Ovary (tissue), 10 donors: Measurements from ENCODE around the gene FLYWCH2. TPM values are rescaled to one million over a fixed set of nuclear protein-coding genes. Genes with fewer than 3 reads are reported as not detected.

ENCODE experiments used
- DNase-seq, 5 donors: peaks; one replicate each; pipeline ENCODE4 v3.0.0-alpha.2; 2019 to 2020
- H3K27ac ChIP-seq, 2 donors: fragments of 200-600 bp; one replicate each; pipeline versions ENCODE4 v1.5.1 to v1.8.0; 2019 to 2022
- H3K27me3 ChIP-seq: fragments of 200-600 bp; one replicate; pipeline ENCODE4 v1.8.0; 2022
- H3K36me3 ChIP-seq: fragments of 200-600 bp; sonication (generic); one replicate; pipeline ENCODE4 v1.5.1; 2019
- H3K4me1 ChIP-seq: one replicate; pipeline ENCODE4 v1.8.1; 2013; ENCODE audit warnings: mild to moderate bottlenecking, moderate library complexity; ENCODE audit not compliant: insufficient read depth
- H3K4me3 ChIP-seq: fragments of 200-600 bp; sonication (generic); one replicate; pipeline ENCODE4 v1.5.1; 2017
- H3K9me3 ChIP-seq, 2 donors: fragments of 200-600 bp in 1 of 2; sonication (generic) in 1 of 2; one replicate each; pipeline versions ENCODE4 v1.5.1 to v1.8.1; 2013 to 2019; ENCODE audit warnings: mild to moderate bottlenecking in 1 of 2, moderate library complexity in 1 of 2
- EP300 ChIP-seq: sonication (generic); formaldehyde crosslinking; IDR thresholded peaks from one replicate; pipeline ENCODE4 v1.6.1; 2017; ENCODE audit warnings: antibody characterized with exemption
- POLR2A ChIP-seq: fragments of 450-650 bp; IDR thresholded peaks from one replicate; pipeline ENCODE4 v1.6.1; 2017; ENCODE audit warnings: antibody characterized with exemption, mild to moderate bottlenecking, moderate library complexity
- WGBS, 3 donors: extraction: QIAGEN DNeasy Blood & Tissue Kit in 1 of 3; methylation state at CpG; one replicate each; pipeline versions ENCODE4 v1.1.5 to v1.1.7; 2013 to 2017; 5-methylcytosine and 5-hydroxymethylcytosine counted together
- intact Hi-C, 4 donors: fragments of 100-400 bp; cut with DNase I; formaldehyde crosslinking; loops; one replicate each; pipeline versions ENCODE4 v1.11.0 to v1.15.1; 2022 to 2023
- long read RNA-seq, 3 donors: library from polyadenylated mRNA in 2 of 3; unstranded in 2 of 3; transcript quantifications; one replicate each; pipeline ENCODE4 v2.0.0 and lab custom pipeline, GENCODE V29; 2021 to 2026
- polyA plus RNA-seq, 2 donors: library from polyadenylated mRNA; stranded (reverse); fragments of 200-250 nt in 1 of 2; fragments of 350-450 nt in 1 of 2; fragmentation: Illumina TruSeq in 1 of 2; extraction: RNeasy Lipid Tissue Mini Kit (QIAGEN cat#74804) in 1 of 2; gene quantifications; one replicate each; pipeline ENCODE4 v1.2.3, GENCODE V29; 2013 to 2014
- total RNA-seq, 7 donors: library from RNA; depleted of rRNA in 2 of 7; stranded (reverse); fragments of >200 nt in 2 of 7; fragmentation: NEBNext Ultra II Directional in 3 of 7; extraction: Animal tissue kit (Norgen Biotek cat#: 25700) in 3 of 7; gene quantifications; one replicate each; pipeline versions ENCODE4 v1.1.0 to v1.2.4, GENCODE V29; 2016 to 2023
- TF ChIP-seq, protein P1 (sequence below), 3 donors: fragments of 450-650 bp in 2 of 3; fragments of 200-600 bp in 1 of 3; IDR thresholded peaks; one replicate each; pipeline versions ENCODE4 v1.5.1 to v1.8.0; 2016 to 2022; ENCODE audit warnings: antibody characterized with exemption in 3 of 3, mild to moderate bottlenecking in 1 of 3
- donor health status: DM: no; HTN: no; CAD: no; lungs with moderate emphysema.
- donor health status: DM: no; HTN: no; CAD: no.
- donor health status: Bipolar disorder and iron deficiency.
- donor health status: DM: yes; HTN: yes; CAD: no.
- donor health status: DM: no; HTN: no; CAD: no.
- donor health status: DM: yes; HTN: yes; CAD: no.

FLYWCH2 gene, protein sequence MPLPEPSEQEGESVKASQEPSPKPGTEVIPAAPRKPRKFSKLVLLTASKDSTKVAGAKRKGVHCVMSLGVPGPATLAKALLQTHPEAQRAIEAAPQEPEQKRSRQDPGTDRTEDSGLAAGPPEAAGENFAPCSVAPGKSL
- total RNA-seq (10 to 100 TPM; 24.7 to 46.0 (median 30.6) TPM), polyA plus RNA-seq (10 to 100 TPM in 1 of 2 donors, 1 to 10 TPM in 1; 3.0 to 50.9 TPM)
- long read RNA-seq, donor 1, transcript FLYWCH2-202 (4 exons, 1,036 nt), result major isoform, 57 of 69 reads
- long read RNA-seq, donor 1, partial matches to known transcripts, result 1 of 69 reads
- long read RNA-seq, donor 1, other reads (novel, unspliced or antisense), result 7 of 69 reads
- long read RNA-seq, donor 2, transcript FLYWCH2-202 (4 exons, 1,036 nt), result major isoform, 35 of 63 reads
- long read RNA-seq, donor 2, partial matches to known transcripts, result 19 of 63 reads
- long read RNA-seq, donor 2, other reads (novel, unspliced or antisense), result 6 of 63 reads
- long read RNA-seq, donor 3, transcript FLYWCH2-202 (4 exons, 1,036 nt), result major isoform, 31 of 41 reads
- long read RNA-seq, donor 3, partial matches to known transcripts, result 0 of 41 reads
- long read RNA-seq, donor 3, other reads (novel, unspliced or antisense), result 9 of 41 reads

DNA sequence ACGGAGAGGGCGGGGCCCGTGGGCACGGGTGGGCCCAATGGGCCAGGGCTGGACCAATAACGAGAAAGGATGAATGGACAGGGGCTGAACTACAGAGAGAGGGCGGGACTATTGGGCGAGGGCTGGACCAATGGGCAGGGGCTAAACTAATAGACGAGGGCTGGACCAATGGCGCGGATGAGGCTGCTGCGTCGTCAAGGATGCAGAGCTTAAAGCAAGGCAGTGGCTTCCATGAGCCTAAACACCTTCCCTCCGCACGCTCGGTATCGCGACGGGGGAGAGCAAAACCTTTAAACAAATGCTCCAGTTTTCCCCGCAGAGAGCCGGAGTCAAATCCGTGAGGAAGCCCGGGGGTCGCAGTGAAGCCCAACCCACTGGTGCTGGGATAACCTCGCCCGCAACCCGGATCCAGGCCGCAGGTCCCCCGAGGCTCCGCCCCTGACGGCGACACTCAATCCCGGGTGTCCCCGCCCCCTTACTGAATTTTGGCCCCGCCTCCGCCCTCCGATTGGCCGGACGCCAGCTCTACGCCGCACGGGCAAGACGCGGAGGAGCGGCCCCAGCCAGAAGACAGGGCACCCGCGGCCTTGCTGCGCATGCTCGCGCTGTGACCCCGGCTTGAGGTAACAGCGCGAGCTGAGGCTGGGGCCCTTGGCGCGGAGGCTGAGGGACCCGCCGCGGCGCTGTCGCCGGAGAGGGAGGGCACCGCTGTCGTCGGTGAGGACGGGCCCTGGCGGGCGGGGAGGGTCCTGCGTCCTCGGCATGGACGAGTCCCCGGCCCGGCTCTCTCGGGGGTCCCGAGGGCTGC is at the start of gene FLYWCH2:
TSS of gene FLYWCH2 (plus strand) at position 566 of the 808 bp plus-strand sequence. CDS start 13,235 bp downstream, outside the sequence.
- no peaks in the 10 kb centered on the region for H3K9me3 ChIP-seq
- intact Hi-C loops, result no loop called here
- TF ChIP-seq, protein P1, sequence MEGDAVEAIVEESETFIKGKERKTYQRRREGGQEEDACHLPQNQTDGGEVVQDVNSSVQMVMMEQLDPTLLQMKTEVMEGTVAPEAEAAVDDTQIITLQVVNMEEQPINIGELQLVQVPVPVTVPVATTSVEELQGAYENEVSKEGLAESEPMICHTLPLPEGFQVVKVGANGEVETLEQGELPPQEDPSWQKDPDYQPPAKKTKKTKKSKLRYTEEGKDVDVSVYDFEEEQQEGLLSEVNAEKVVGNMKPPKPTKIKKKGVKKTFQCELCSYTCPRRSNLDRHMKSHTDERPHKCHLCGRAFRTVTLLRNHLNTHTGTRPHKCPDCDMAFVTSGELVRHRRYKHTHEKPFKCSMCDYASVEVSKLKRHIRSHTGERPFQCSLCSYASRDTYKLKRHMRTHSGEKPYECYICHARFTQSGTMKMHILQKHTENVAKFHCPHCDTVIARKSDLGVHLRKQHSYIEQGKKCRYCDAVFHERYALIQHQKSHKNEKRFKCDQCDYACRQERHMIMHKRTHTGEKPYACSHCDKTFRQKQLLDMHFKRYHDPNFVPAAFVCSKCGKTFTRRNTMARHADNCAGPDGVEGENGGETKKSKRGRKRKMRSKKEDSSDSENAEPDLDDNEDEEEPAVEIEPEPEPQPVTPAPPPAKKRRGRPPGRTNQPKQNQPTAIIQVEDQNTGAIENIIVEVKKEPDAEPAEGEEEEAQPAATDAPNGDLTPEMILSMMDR (IDR thresholded peaks at IDR 0.05), result peak in 1 of 3 donors; percentile 35
- TF ChIP-seq EP300 (peak; percentile 61), POLR2A (peak; percentile 54)
- DNase-seq, result peak; percentile 97 to 100 (median 98)
- peaks cover 4% of the 10 kb centered on the region for H3K4me1 ChIP-seq
- H3K27ac ChIP-seq, result peak within 1 kb of the TSS; percentile 90
- no peaks in the 10 kb centered on the region for H3K27me3 ChIP-seq
- 1% methylated on average over 32 to 73 of the region's 73 CpGs for WGBS, 3 donors
- no peaks in the 10 kb centered on the region for H3K36me3 ChIP-seq
- H3K4me3 ChIP-seq, result peak within 1 kb of the TSS; percentile 91

DNA sequence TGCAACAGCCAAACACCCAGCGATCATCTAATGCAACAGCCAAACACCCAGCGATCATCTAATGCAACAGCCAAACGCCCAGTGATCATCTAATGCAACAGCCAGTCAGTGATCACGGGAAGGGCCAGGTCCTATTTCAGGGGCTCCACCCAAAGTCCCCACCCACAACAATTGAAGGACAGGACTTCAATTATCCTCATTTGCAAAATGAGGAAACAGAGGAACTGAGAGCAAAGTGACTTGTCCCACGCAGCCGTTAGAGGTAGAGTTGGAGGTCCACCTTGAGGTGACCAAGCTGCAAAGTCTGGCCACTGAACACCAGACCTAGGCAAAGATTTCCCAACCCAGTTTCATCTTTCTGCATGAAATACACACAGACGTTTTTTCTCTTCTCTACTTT is 49.2 kb upstream of the FLYWCH2 start:
- Histone ChIP-seq H3K4me1 (no peaks in the 10 kb centered on the region), H3K4me3 (no peak overlapping the region), H3K9me3 (no peaks in the 10 kb centered on the region), H3K27ac (no peak overlapping the region), H3K27me3 (no peaks in the 10 kb centered on the region), H3K36me3 (no peaks in the 10 kb centered on the region)
- DNase-seq, result no peak
- intact Hi-C loops, result no loop called here
- TF ChIP-seq, protein P1 (IDR thresholded peaks at IDR 0.05), result no peak
- TF ChIP-seq POLR2A (no peak), EP300 (no peak)
- WGBS, 3 donors, result 57 to 72% (median 68%) methylated on average over 7 of the region's 7 CpGs

DNA sequence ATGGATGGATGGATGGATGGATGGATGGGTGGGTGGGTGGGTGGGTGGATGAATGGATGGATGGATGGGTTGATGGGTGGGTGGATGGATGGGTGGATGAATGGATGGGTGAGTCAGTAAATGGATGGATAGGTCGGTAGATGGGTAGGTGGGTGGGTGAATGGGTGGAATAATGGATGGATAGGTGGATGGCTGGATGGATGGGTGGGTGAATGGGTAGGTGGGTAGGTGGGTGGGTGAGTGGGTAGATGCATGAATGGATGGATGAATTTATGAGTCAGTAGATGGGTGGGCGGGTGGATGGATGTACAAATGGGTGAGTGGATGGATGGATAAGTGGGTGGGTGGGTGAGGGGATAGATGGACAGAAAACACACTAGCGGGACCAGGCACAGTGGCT is 48.0 kb upstream of the FLYWCH2 start:
- intact Hi-C loops, result no loop called here
- DNase-seq, result no peak
- Histone ChIP-seq H3K9me3 (no peaks in the 10 kb centered on the region), H3K27me3 (no peaks in the 10 kb centered on the region), H3K27ac (no peak overlapping the region), H3K36me3 (no peaks in the 10 kb centered on the region), H3K4me3 (no peak overlapping the region), H3K4me1 (no peaks in the 10 kb centered on the region)
- WGBS, 3 donors, result 70 to 81% (median 80%) methylated on average over 3 of the region's 3 CpGs
- TF ChIP-seq EP300 (no peak), POLR2A (no peak)
- TF ChIP-seq, protein P1 (IDR thresholded peaks at IDR 0.05), result no peak

DNA sequence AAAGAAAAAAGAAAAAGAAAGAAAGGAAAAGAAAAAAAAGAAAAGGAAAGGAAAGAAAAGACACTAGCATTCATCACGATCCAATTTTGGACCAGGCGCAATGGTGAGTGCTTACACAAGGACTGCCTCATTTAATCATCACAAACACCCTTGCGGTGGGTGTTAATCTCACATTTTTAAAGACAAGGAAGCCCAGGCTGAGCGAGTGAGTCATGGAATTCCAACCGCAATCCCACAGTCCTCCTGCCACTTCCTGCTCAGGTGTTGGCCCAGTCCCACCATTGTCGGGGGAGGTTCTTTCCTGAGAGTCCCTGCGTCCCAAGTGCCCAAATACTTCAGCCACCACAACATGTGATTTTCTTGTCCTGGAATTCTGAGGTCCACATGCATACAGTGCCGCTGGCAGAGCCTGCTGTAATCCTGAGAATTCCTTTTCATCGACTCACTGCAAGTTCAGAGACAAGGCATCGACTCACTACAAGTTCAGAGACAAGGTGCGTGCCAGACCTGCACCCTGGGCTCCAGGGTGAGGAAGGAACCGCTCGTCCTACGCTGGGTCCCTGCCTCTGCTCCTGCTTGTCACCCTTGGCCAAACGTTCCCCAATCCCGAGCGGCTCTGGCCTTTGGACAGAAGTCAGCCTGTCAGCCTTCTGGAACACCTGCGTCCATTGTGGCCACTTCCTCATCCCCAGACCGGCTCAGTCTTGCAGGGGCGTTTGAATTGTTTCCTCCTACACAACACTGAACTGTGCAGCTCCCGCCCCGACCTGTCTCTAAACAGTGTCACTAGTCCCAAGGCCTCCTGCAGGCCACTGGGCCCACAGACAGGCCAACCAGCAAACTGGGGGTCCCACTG is 47.1 kb upstream of the FLYWCH2 start:
- TF ChIP-seq POLR2A, result no peak
- TF ChIP-seq, protein P1 (IDR thresholded peaks at IDR 0.05), result no peak
- TF ChIP-seq EP300, result no peak
- Histone ChIP-seq H3K27me3 (no peaks in the 10 kb centered on the region), H3K4me3 (no peak overlapping the region), H3K9me3 (no peaks in the 10 kb centered on the region), H3K27ac (no peak overlapping the region), H3K36me3 (no peaks in the 10 kb centered on the region), H3K4me1 (no peaks in the 10 kb centered on the region)
- DNase-seq, result no peak
- intact Hi-C loops, result no loop called here
- 32 to 43% (median 35%) methylated on average over 22 of the region's 22 CpGs for WGBS, 3 donors
